Skeletal muscle cell (primary cell): Measurements from ENCODE around the gene C11orf68.
A peak's percentile ranks its signal among the peaks of the same experiment; 100 is the strongest.

Source experiments
- DNase-seq: peaks from one replicate; pipeline ENCODE4 v3.0.0-alpha.2; 2010; ENCODE audit warnings: low read depth
- H3K4me3 ChIP-seq: 2 replicates; pipeline ENCODE4 v1.5.1; 2011; ENCODE audit warnings: low read depth, mild to moderate bottlenecking, control low read depth, low read length, moderate library complexity

Gene C11orf68

DNA sequence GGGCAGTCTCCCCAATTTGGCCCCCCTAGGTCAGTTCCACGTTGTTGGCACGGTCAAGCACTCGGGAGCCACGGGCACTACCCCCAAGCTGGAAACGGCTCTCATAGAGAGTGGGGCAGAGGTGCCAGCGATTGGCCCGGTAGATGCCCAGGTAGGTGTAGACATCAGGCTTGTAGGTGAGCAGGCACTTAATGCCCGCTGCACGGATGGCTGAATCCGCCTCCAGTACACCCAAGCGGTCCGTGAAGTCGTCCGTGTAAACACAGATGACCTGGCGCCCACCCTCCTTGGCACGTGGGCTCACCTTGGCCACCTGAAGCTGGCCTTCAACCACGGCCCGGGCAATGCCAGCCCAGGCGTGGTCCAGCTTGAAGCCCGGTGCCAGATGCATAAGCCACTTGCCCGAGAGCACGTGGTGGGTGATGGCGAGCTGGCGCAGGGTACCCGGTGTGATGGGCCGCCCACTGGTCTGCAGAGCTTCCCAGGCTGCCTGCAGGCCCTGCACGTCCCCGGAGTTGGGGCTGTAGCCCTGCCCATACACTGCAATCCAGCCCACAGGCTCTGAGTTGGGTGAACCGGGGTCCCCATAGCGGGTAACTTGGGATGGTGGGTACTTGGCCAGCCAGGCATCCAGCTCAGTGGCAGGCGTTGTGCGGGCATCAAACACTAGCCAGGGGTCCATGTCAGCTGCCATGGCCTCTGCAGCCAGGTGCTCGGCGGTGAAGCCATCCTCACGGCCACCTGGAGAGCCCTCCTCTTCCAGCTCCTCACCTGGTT is 1.2 kb downstream of the C11orf68 start:
- no peak for DNase-seq
- peak overlapping the region; percentile 95 for H3K4me3 ChIP-seq

DNA sequence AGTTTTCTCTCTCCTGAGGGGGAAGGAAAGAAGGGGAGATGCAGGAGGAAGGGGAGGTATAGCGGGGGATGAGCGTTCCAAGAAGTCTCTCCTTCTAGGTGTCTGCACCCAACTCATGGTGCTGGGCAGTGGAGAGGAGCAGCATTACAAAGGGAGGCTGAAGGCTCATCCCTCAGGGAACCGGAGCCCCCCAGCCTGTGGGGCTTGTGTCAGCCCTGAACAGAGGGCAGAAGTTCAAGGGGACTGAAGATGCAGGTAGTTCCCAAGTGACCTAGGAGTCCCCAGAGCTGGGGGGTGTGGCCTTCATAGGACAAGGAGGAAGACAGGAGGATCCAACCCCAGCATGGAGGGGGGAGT is 1.8 kb downstream of the C11orf68 start:
- DNase-seq: no peak
- peak overlapping the region; percentile 95 for H3K4me3 ChIP-seq

DNA sequence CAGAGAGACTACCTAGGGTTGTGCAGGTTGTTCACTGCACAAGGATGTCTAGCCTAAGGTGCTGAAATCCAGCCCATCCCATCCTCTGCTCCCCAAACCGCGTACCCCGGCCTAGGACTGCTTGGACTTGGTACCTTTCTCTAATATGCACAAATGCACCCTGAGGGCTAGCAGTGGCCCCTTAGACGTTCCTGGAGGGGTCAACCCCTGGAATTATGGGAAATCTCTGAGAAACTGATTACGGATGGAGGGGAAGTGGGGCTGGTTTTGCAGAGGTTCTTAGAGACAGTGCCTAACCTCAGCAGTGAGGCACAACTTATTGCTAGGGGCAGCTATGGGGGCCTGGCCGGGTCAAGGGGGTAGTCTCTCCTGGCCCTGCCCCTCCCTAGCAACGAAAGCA is 2.5 kb downstream of the C11orf68 start:
- DNase-seq: no peak
- no peak overlapping the region for H3K4me3 ChIP-seq

GRCh38 chr11:65915821-65916251 is 3.0 kb downstream of the C11orf68 start:
- H3K4me3 ChIP-seq: no peak overlapping the region

GRCh38 chr11:65915101-65915820 is 3.6 kb downstream of the C11orf68 start:
- H3K4me3 ChIP-seq: no peak overlapping the region
- DNase-seq: no peak

More at GRCh38 chr11:65915821-65916251, 3.0 kb downstream of the C11orf68 start:
- DNase-seq: peak; percentile 89

DNA sequence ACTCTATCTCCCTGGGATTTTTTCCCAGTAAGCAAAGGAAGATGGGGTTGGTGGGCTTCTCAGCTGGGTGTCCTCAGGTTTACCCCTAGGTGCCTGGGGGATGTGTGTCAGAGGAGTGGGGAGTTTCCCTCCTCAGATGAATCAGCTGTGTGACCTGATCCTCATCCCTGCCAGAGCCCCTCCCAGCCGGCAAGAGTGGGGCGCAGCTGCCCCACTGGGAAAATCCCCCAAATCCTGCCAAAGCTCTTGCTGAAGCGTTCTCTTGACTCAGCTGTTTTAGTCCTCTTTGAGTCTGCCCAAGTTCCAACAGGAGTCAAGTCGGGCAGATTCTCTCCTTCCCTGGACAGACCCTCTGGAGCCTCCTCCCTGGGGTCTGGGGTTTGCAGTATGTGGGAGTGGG is 6.0 kb downstream of the C11orf68 start:
- H3K4me3 ChIP-seq: no peak overlapping the region
- DNase-seq: no peak

DNA sequence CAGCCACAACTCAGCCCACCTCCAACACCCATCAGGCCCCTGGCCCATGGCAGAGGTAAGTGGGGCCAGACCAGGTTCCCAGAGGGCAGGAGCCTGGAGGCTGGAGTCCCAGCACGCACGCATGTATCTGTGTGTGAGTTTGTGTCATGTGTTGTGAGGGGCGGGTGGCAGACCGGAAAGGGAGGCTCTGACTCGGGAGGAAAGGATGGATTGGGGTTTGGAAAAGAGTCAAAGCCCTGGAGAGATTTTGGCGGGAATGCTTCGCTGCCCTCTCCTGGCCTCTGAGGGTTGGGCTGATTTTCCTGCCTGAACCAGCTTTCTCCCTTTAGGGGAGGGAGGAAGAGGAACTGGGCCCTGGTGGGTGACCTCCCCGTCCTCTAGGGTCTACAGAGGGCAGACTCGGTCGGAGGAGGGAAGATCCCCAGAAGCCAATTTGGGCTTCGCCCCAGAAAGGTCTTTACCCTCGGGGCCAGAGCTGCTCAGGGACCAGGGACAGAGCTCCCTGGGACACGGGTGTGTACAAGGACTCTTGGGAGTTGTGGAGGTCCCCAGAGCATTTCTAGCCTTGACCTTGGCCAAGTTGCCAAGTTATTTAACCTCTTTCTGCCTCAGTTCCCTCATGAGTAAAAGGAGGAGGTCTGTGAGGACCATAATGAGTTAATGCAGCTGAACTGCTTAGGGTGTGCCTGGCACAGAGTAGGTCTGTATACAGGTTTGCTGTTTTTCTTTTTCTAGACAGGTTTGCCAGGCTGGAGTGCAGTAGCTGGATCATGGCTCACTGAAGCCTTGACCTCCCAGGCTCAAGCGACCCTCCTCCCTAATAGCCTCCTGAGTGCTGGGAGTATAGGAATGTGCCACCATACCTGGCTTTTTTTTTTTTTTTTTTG is 6.9 kb downstream of the C11orf68 start:
- no peak overlapping the region for H3K4me3 ChIP-seq
- no peak for DNase-seq

DNA sequence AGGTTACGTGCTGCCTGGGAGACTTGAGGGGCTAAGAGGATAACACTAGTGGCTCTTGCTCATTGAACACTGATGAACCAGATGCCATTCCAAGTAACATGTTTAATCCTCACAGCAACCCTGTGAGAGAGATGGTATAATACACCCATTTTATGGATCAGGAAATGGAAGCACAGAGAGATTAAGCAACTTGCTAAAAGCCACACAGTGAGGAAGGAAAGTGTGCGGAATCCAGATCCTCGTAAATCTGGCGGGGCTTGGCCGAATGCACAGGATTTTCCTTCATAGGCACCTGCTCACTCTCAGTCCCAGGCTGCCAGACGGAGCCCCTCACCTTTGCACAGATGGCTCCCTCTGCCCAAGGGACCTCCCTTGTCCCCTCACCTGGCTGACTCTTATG is 11.0 kb downstream of the C11orf68 start:
- DNase-seq: no peak
- no peak overlapping the region for H3K4me3 ChIP-seq

- no peak overlapping the region for H3K4me3 ChIP-seq
- no peak for DNase-seq
These were observed 12.3 kb downstream of the C11orf68 start for GRCh38 chr11:65906602-65907001.

DNA sequence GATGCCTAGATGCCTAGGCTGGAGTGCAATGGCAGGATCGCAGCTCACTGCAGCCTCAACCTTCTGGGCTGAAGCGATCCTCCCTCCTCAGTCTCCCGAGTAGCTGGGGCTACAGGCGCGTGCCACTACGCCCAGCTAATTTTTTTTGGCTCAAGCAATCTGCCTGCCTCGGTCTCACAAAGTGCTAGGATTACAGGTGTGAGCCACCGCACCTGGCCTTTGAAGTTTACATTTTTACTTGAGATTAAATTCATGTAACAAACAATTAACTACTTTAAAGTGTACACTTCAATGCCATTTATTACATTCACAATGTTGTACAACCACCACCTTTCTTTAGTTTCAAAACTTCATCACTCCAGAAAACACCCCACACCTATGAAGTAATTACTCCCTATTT is 15.1 kb downstream of the C11orf68 start:
- H3K4me3 ChIP-seq: no peak overlapping the region
- DNase-seq: no peak

GRCh38 chr11:65903068-65903481 is 15.8 kb downstream of the C11orf68 start:
- no peak for DNase-seq
- H3K4me3 ChIP-seq: no peak overlapping the region

DNA sequence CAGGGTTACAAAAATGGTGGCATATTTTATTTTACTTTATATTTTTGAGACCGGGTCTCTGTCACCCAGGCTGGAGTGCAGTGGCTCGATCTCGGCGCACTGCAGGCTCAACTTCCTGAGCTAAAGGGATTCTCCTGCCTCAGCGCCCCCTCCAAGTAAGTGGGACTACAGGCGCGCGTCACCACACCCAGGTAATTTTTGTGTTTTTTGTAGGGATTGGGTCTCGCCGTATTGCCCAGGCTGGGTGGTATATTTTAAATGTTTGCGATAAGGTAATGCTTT is 18.0 kb downstream of the C11orf68 start:
- H3K4me3 ChIP-seq: peak overlapping the region; percentile 85
- no peak for DNase-seq

GRCh38 chr11:65900125-65900898 is 18.6 kb downstream of the C11orf68 start, which contains the start of gene FOSL1:
Gene FOSL1 (minus strand): TSS chr11:65900388. CDS start chr11:65900339, 49 bp downstream.
- peak; percentile 86 for DNase-seq
- H3K4me3 ChIP-seq: peak within 1 kb of the TSS; percentile 85

GRCh38 chr11:65899356-65900124 is 19.3 kb downstream of the C11orf68 start:
- peak overlapping the region; percentile 85 for H3K4me3 ChIP-seq
- no peak for DNase-seq

DNA sequence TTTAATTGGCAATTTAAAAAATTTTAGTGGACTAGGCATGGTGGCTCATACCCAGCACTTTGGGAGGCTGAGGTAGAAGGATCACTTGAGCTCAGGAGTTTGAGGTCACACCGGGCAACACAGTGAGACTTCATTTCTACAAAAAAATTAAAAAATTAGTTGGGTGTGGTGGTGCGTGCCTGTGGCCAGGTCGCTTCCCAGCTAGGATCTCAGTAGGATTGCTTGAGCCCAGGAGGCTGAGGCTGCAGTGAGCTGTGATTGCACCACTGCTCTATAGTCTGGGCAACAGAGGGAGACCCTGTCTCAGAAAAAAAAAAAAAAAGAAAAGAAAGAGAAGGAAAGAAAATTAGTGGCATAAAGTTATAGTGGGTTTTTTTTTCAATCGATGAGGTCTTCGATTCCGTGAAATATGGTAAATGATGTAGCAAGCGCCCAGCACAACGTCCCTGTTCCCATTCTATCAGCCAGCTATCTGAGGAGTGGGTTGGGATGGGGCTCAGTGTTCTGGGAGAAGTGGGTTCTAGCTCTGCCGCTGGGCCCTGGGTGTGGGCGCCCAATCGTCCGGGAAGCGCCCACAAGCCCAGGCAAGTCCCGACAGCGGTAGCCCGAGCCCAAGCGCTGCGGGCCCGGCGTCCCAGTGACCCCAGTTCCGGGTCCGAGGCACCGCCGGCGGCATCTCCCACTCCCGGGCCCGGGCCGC is 20.1 kb downstream of the C11orf68 start:
- peak overlapping the region; percentile 85 for H3K4me3 ChIP-seq
- no peak for DNase-seq

- peak overlapping the region; percentile 9 for H3K4me3 ChIP-seq
- DNase-seq: no peak
These were observed 21.8 kb downstream of the C11orf68 start for GRCh38 chr11:65897020-65897471.

- H3K4me3 ChIP-seq: peak overlapping the region; percentile 9
- no peak for DNase-seq
These were observed 22.5 kb downstream of the C11orf68 start for GRCh38 chr11:65896034-65896999.
